GM23248 (cell line): ENCODE measurements around the gene SAG. TPM values are rescaled to one million over a fixed set of nuclear protein-coding genes. Genes with fewer than 3 reads are reported as not detected.

Experiments
- DNase-seq: peaks from one replicate; pipeline ENCODE4 v3.0.0-alpha.2; 2015
- H2AFZ ChIP-seq: fragments of 200-600 bp; sonication (generic); 2 replicates; pipeline ENCODE4 v1.6.1; 2016; ENCODE audit warnings: antibody characterized with exemption
- H3F3A ChIP-seq: fragments of 200-600 bp; sonication (generic); 2 replicates; pipeline ENCODE4 v1.6.1; 2016; ENCODE audit warnings: mild to moderate bottlenecking, antibody characterized with exemption, mixed run types; ENCODE audit not compliant: insufficient read depth
- H3K27ac ChIP-seq: fragments of 200-600 bp; sonication (generic); 2 replicates; pipeline ENCODE4 v1.5.1; 2016; ENCODE audit warnings: mild to moderate bottlenecking
- H3K27me3 ChIP-seq: fragments of 200-600 bp; sonication (generic); replicated peaks from 2 replicates; pipeline ENCODE4 v1.6.1; 2016; ENCODE audit warnings: mild to moderate bottlenecking; ENCODE audit not compliant: insufficient read depth
- H3K36me3 ChIP-seq: fragments of 200-600 bp; sonication (generic); 2 replicates; pipeline ENCODE4 v1.6.1; 2016; ENCODE audit warnings: low read depth, mild to moderate bottlenecking
- H3K4me1 ChIP-seq: fragments of 200-600 bp; sonication (generic); 2 replicates; pipeline ENCODE4 v1.6.1; 2016; ENCODE audit warnings: mild to moderate bottlenecking; ENCODE audit not compliant: insufficient read depth
- H3K4me2 ChIP-seq: fragments of 200-600 bp; sonication (generic); one replicate; pipeline ENCODE4 v1.6.1; 2016; ENCODE audit warnings: mild to moderate bottlenecking; ENCODE audit not compliant: unreplicated experiment
- H3K4me3 ChIP-seq: fragments of 200-600 bp; sonication (generic); 2 replicates; pipeline ENCODE4 v1.5.1; 2016; ENCODE audit warnings: mild to moderate bottlenecking
- H3K79me2 ChIP-seq: fragments of 200-600 bp; sonication (generic); 2 replicates; pipeline ENCODE4 v1.6.1; 2016; ENCODE audit warnings: mild to moderate bottlenecking; ENCODE audit not compliant: insufficient read depth
- H3K9ac ChIP-seq: fragments of 200-600 bp; sonication (generic); 2 replicates; pipeline ENCODE4 v1.6.1; 2016; ENCODE audit warnings: mild to moderate bottlenecking
- H3K9me2 ChIP-seq: fragments of 200-600 bp; sonication (generic); 2 replicates; pipeline ENCODE4 v1.6.1; 2016; ENCODE audit warnings: mixed run types, mild to moderate bottlenecking, moderate library complexity; ENCODE audit not compliant: insufficient read depth
- H3K9me3 ChIP-seq: fragments of 200-600 bp; sonication (generic); one replicate; pipeline ENCODE4 v1.6.1; 2017; ENCODE audit warnings: low read depth
- H4K20me1 ChIP-seq: fragments of 200-600 bp; sonication (generic); 2 replicates; pipeline ENCODE4 v1.6.0; 2016; ENCODE audit not compliant: insufficient read depth
- EZH2 ChIP-seq: fragments of 200-600 bp; sonication (generic); IDR thresholded peaks from 2 replicates; pipeline ENCODE4 v1.6.1; 2018; ENCODE audit warnings: antibody characterized with exemption, mild to moderate bottlenecking; ENCODE audit not compliant: insufficient read depth, poor library complexity, severe bottlenecking
- EZH2phosphoT487 ChIP-seq: fragments of 200-600 bp; sonication (generic); IDR thresholded peaks from 2 replicates; pipeline ENCODE4 v1.6.1; 2018; ENCODE audit warnings: antibody characterized with exemption, moderate library complexity, mild to moderate bottlenecking, low read depth; ENCODE audit not compliant: insufficient read depth
- WGBS, 2 experiments: methylation state at CpG; one replicate each; pipeline ENCODE4 v1.1.6; 2015 to 2017; ENCODE audit warnings: low lambda C conversion rate in 2 of 2, low coverage in 1 of 2; ENCODE audit errors: missing lambda C conversion rate in 2 of 2; 5-methylcytosine and 5-hydroxymethylcytosine counted together
- in situ Hi-C: fragments of 300-500 bp; cut with MboI; formaldehyde crosslinking; loops from 2 replicates; pipeline ENCODE4 v1.15.0; 2020
- polyA plus RNA-seq: library from polyadenylated mRNA; unstranded; fragments of >200 nt; fragmentation: Nextera tagmentation; extraction: Ambion mirVana; gene quantifications from 2 replicates; pipeline ENCODE4 v1.2.1, GENCODE V29; 2016
- total RNA-seq: library from RNA; depleted of rRNA; stranded (reverse); fragments of >200 nt; shearing (Covaris generic); gene quantifications from 2 replicates; pipeline ENCODE4 v1.2.3, GENCODE V29; 2014

The SAG gene
- total and polyA plus RNA-seq, 2 experiments from 2014 or later: not detected

DNA sequence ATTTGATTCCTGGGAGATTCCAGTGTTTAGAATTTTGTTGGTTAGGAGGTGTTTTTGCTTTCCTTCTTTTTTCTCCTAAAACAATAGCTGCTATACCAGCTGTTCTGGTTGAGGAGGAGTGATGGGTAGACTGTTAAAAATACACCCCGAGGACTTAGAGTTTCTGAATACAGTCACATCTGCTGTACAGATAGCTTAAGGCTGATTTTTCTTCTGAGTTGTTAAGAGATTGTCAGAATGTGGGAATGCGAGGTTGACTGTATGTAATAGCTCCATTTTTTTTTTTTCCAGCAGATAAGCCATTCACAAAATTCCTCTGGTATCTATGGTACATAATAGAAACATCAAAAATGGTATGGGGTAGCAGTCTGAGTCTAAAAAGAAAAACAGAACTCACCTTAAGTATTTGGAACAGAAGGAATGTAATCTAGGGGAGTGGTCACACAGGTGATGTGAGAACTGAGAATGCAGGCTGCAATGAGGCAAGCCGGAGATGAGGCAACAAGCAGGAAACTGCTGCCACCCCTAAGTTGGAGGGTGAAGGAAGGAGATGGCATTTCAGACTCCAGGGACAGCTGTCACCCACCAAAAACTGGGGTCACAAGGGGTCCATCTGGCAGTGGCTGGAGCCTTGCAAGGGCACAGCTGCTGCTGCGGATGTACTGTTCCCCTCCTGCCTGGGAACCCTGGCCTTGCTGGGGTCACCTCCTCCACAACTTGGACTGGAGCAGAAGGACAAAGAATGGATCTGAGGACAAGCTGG, 49.1 kb downstream of the SAG start:
- Histone ChIP-seq H3K9me3 (no peaks in the 10 kb centered on the region), H3K36me3 (no peaks in the 10 kb centered on the region), H3K9me2 (no peaks in the 10 kb centered on the region), H2AFZ (no peak overlapping the region), H3F3A (no peaks in the 10 kb centered on the region), H3K9ac (no peak overlapping the region), H3K4me3 (no peak overlapping the region), H3K4me2 (no peak overlapping the region), H4K20me1 (no peaks in the 10 kb centered on the region; the same call in 1 of the 2 replicates), H3K79me2 (peaks cover 30% of the 10 kb centered on the region), H3K27me3 (no peaks in the 10 kb centered on the region), H3K4me1 (no peaks in the 10 kb centered on the region; the same call in 1 of the 2 replicates), H3K27ac (no peak overlapping the region)
- no peak for DNase-seq
- WGBS, 2 experiments: 97 to 99% methylated on average over 4 of the region's 4 CpGs
- TF ChIP-seq EZH2 (no peak), EZH2phosphoT487 (no peak)
- in situ Hi-C loops: no loop called here

DNA sequence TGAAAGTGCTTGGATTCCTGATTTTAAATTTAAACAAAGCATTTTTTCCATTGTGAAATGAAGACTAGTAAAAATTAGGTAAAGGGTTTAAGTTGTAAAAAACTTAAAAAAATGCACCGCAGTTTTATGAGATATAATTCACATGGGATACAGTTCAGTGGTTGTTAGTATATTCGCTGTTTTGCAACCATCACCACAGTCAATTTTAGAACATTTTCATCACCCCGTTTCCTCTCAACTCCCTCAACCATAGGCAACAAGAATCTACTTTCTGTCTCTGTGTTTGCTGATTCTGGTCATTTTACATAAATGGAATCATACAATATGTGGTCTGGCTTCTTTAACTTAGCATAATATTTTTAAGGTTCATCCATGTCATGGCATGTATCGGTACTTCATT, 50.7 kb downstream of the SAG start:
- H3K27me3 ChIP-seq: no peaks in the 10 kb centered on the region
- no peak for TF ChIP-seq EZH2
- no peak for TF ChIP-seq EZH2phosphoT487
- 85 to 87% methylated on average over 4 of the region's 4 CpGs for WGBS, 2 experiments
- H3K27ac ChIP-seq: no peak overlapping the region
- H4K20me1 ChIP-seq: no peaks in the 10 kb centered on the region; the same call in 1 of the 2 replicates
- DNase-seq: no peak
- peaks cover 40% of the 10 kb centered on the region for H3K79me2 ChIP-seq
- no peaks in the 10 kb centered on the region for H3K9me3 ChIP-seq
- H3K4me2 ChIP-seq: no peak overlapping the region
- no peaks in the 10 kb centered on the region; the same call in 1 of the 2 replicates for H3K4me1 ChIP-seq
- H2AFZ ChIP-seq: no peak overlapping the region
- H3K9ac ChIP-seq: no peak overlapping the region
- no peaks in the 10 kb centered on the region for H3K9me2 ChIP-seq
- in situ Hi-C loops: no loop called here
- no peaks in the 10 kb centered on the region for H3F3A ChIP-seq
- no peaks in the 10 kb centered on the region; the same call in 1 of the 2 replicates for H3K36me3 ChIP-seq
- no peak overlapping the region for H3K4me3 ChIP-seq

DNA sequence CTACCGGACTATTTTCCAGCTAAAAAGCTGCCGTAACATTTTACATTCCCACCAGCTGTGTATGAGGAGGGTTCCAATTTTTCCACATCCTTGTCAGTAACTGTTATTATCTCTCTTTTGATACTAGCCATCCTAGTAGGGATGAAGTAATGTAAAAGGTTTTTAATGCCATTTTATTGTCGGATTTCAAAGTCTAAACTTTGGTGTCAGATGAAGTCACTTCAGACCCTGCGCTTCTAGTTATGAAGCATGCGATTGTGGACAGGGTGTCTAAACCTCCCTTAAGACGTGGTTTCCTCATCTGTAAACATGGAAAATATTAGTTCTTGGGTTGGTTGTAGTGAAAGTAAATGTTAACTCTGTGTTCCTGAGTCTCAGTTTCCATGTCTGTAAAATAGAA, 51.3 kb downstream of the SAG start:
- 94 to 96% methylated on average over 6 of the region's 6 CpGs for WGBS, 2 experiments
- H3K9ac ChIP-seq: no peak overlapping the region
- H3F3A ChIP-seq: no peaks in the 10 kb centered on the region
- no peak for TF ChIP-seq EZH2phosphoT487
- TF ChIP-seq EZH2: no peak
- H3K4me2 ChIP-seq: no peak overlapping the region
- peaks cover 40% of the 10 kb centered on the region for H3K79me2 ChIP-seq
- no peaks in the 10 kb centered on the region for H3K27me3 ChIP-seq
- H4K20me1 ChIP-seq: no peaks in the 10 kb centered on the region; the same call in 1 of the 2 replicates
- no peak for DNase-seq
- H3K36me3 ChIP-seq: peaks cover 3% of the 10 kb centered on the region; the same call in 1 of the 2 replicates
- H2AFZ ChIP-seq: no peak overlapping the region
- in situ Hi-C loops: no loop called here
- H3K9me3 ChIP-seq: no peaks in the 10 kb centered on the region
- no peak overlapping the region for H3K4me3 ChIP-seq
- H3K4me1 ChIP-seq: no peaks in the 10 kb centered on the region; the same call in 1 of the 2 replicates
- no peak overlapping the region for H3K27ac ChIP-seq
- H3K9me2 ChIP-seq: no peaks in the 10 kb centered on the region

DNA sequence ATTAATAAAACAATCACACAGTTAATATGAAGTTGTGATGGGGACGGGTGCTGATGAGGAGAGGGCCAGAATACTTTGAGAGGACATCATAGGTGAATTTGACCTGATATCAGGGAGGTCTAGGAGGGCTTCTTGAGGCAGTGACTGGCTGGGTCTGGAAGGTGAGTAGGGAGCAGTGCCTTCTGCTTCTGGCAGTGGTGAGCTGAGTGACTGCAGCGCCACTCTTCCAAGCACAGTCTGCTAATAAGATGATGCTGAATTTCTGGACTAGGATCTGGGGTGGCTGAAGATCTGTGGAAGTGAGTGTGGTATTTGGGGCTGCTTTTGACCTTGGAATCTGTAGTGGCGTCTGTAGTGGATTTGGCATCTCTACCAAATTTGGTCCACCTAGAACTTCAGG, 52.2 kb downstream of the SAG start:
- Histone ChIP-seq H3K27me3 (no peaks in the 10 kb centered on the region), H3K9me3 (no peaks in the 10 kb centered on the region), H3K9me2 (no peaks in the 10 kb centered on the region), H3K79me2 (peaks cover 40% of the 10 kb centered on the region), H3F3A (no peaks in the 10 kb centered on the region), H2AFZ (no peak overlapping the region), H3K4me2 (no peak overlapping the region), H4K20me1 (no peaks in the 10 kb centered on the region; the same call in 1 of the 2 replicates), H3K27ac (no peak overlapping the region), H3K4me3 (no peak overlapping the region), H3K9ac (no peak overlapping the region), H3K4me1 (no peaks in the 10 kb centered on the region; the same call in 1 of the 2 replicates), H3K36me3 (peaks cover 3% of the 10 kb centered on the region; the same call in 1 of the 2 replicates)
- DNase-seq: no peak
- 94 to 95% methylated on average over 3 of the region's 3 CpGs for WGBS, 2 experiments
- in situ Hi-C loops: no loop called here
- no peak for TF ChIP-seq EZH2
- TF ChIP-seq EZH2phosphoT487: no peak
